WTC11 (cell line): Measurements from ENCODE around the gene CACNB3. TPM values are rescaled to one million over a fixed set of nuclear protein-coding genes. Genes with fewer than 3 reads are reported as not detected.

Experiments
- ATAC-seq: fragments of 200-7000 bp; cut with Tn5 transposase; 2 replicates; pipeline ENCODE4 v1.10.0; 2021; ENCODE audit warnings: mild to moderate bottlenecking, moderate library complexity
- CTCF ChIA-PET: fragments of 300-600 bp; sonication (Branson Sonifier 250); formaldehyde crosslinking; loops from one replicate; lab custom pipeline; 2021; ENCODE audit warnings: antibody characterized with exemption; lab: Charles Lee
- POLR2A ChIA-PET: fragments of 350-600 bp; sonication (Branson Sonifier 250); formaldehyde crosslinking; loops from one replicate; lab custom pipeline; 2021; ENCODE audit warnings: antibody characterized with exemption; lab: Charles Lee
- DNase-seq: peaks from one replicate; pipeline ENCODE4 v3.0.0; 2021; ENCODE audit warnings: low spot score
- H3K27ac Mint-ChIP-seq: 2 replicates; pipeline ENCODE4 v1.8.0; 2021; ENCODE audit warnings: mixed read lengths
- H3K27me3 Mint-ChIP-seq: 2 replicates; pipeline ENCODE4 v1.8.0; 2021; ENCODE audit warnings: low read depth, mild to moderate bottlenecking, moderate library complexity, mixed read lengths
- H3K36me3 Mint-ChIP-seq: 2 replicates; pipeline ENCODE4 v1.8.0; 2021; ENCODE audit warnings: mixed read lengths
- H3K4me1 Mint-ChIP-seq: 2 replicates; pipeline ENCODE4 v1.8.0; 2022; ENCODE audit warnings: mixed read lengths
- H3K4me3 Mint-ChIP-seq: 2 replicates; pipeline ENCODE4 v1.8.0; 2021; ENCODE audit warnings: mild to moderate bottlenecking, moderate library complexity, mixed read lengths
- H3K9me3 Mint-ChIP-seq: 2 replicates; pipeline ENCODE4 v1.8.0; 2021; ENCODE audit warnings: mixed read lengths
- ATF1 ChIP-seq: sonication (generic); formaldehyde crosslinking; IDR thresholded peaks from 2 replicates; pipeline ENCODE4 v1.8.1; 2023; ENCODE audit warnings: mild to moderate bottlenecking, moderate library complexity, missing genetic modification reagents
- ETV6 ChIP-seq: sonication (generic); formaldehyde crosslinking; IDR thresholded peaks from 2 replicates; pipeline ENCODE4 v1.8.1; 2022; ENCODE audit warnings: mild to moderate bottlenecking, missing genetic modification reagents
- GTF2I ChIP-seq: fragments of 250-450 bp; sonication (Bioruptor Pico); conservative IDR thresholded peaks from 2 replicates; pipeline ENCODE4 v1.4.0; 2021; ENCODE audit warnings: mild to moderate bottlenecking
- JAZF1 ChIP-seq: fragments of 250-450 bp; sonication (Bioruptor Pico); IDR thresholded peaks from 2 replicates; pipeline ENCODE4 v1.9.0; 2021; ENCODE audit warnings: moderate library complexity, mild to moderate bottlenecking, inconsistent platforms
- NFE2L1 ChIP-seq: sonication (generic); formaldehyde crosslinking; IDR thresholded peaks from 2 replicates; pipeline ENCODE4 v1.8.1; 2023; ENCODE audit warnings: missing genetic modification reagents
- SOX15 ChIP-seq: fragments of 250-450 bp; sonication (Bioruptor Pico); IDR thresholded peaks from 2 replicates; pipeline ENCODE4 v1.9.0; 2021; ENCODE audit warnings: mild to moderate bottlenecking
- TCF7 ChIP-seq: sonication (generic); formaldehyde crosslinking; IDR thresholded peaks from 2 replicates; pipeline ENCODE4 v1.8.0; 2022; ENCODE audit warnings: mild to moderate bottlenecking, low read depth, missing genetic modification reagents, moderate library complexity
- ZNF138 ChIP-seq: sonication (generic); formaldehyde crosslinking; conservative IDR thresholded peaks from 2 replicates; pipeline ENCODE4 v1.8.1; 2022; ENCODE audit warnings: mild to moderate bottlenecking, moderate library complexity, missing genetic modification reagents
- ZNF396 ChIP-seq: fragments of 250-450 bp; sonication (Bioruptor Pico); IDR thresholded peaks from 2 replicates; pipeline ENCODE4 v1.8.0; 2021; ENCODE audit warnings: mild to moderate bottlenecking, moderate library complexity, borderline replicate concordance
- ZNF423 ChIP-seq: fragments of 250-450 bp; sonication (Bioruptor Pico); IDR thresholded peaks from 2 replicates; pipeline ENCODE4 v2.1.2; 2022; ENCODE audit warnings: mild to moderate bottlenecking, moderate library complexity
- total RNA-seq: library from RNA; stranded (reverse); gene quantifications from 3 replicates; pipeline ENCODE4 v1.2.3, GENCODE V29; 2021
- TF ChIP-seq, protein P1 (sequence below): sonication (generic); formaldehyde crosslinking; IDR thresholded peaks from 2 replicates; pipeline ENCODE4 v1.8.1; 2023; ENCODE audit warnings: mild to moderate bottlenecking, missing genetic modification reagents, moderate library complexity
- TF ChIP-seq, protein P2 (sequence below): sonication (generic); formaldehyde crosslinking; IDR thresholded peaks from 2 replicates; pipeline ENCODE4 v1.8.1; 2023; ENCODE audit warnings: mild to moderate bottlenecking, missing genetic modification reagents, moderate library complexity
- TF ChIP-seq, protein P3 (sequence below): sonication (generic); formaldehyde crosslinking; IDR thresholded peaks from 2 replicates; pipeline ENCODE4 v1.8.1; 2022; ENCODE audit warnings: mild to moderate bottlenecking, moderate library complexity, missing genetic modification reagents
- TF ChIP-seq, protein P4 (sequence below): fragments of 250-450 bp; sonication (Bioruptor Pico); IDR thresholded peaks from 2 replicates; pipeline ENCODE4 v1.9.0; 2021; ENCODE audit warnings: mild to moderate bottlenecking, borderline replicate concordance
- TF ChIP-seq, protein P5 (sequence below): fragments of 250-450 bp; sonication (Bioruptor Pico); IDR thresholded peaks from 2 replicates; pipeline ENCODE4 v1.8.0; 2021; ENCODE audit warnings: mild to moderate bottlenecking
- TF ChIP-seq, protein P6 (sequence below): sonication (generic); formaldehyde crosslinking; IDR thresholded peaks from 2 replicates; pipeline ENCODE4 v1.8.0; 2023; ENCODE audit warnings: missing genetic modification reagents, mild to moderate bottlenecking, borderline replicate concordance
- TF ChIP-seq, protein P7 (sequence below): sonication (generic); formaldehyde crosslinking; IDR thresholded peaks from 2 replicates; pipeline ENCODE4 v1.8.0; 2022; ENCODE audit warnings: mild to moderate bottlenecking, missing genetic modification reagents
- TF ChIP-seq, protein P8 (sequence below): sonication (generic); formaldehyde crosslinking; IDR thresholded peaks from 2 replicates; pipeline ENCODE4 v1.8.1; 2022; ENCODE audit warnings: low read depth, missing genetic modification reagents, borderline replicate concordance
- TF ChIP-seq, protein P9 (sequence below): sonication (generic); formaldehyde crosslinking; IDR thresholded peaks from 2 replicates; pipeline ENCODE4 v1.8.1; 2023; ENCODE audit warnings: mild to moderate bottlenecking, missing genetic modification reagents

Gene CACNB3
- total RNA-seq, 1 experiment from 2014 or later = 17.0 TPM

DNA sequence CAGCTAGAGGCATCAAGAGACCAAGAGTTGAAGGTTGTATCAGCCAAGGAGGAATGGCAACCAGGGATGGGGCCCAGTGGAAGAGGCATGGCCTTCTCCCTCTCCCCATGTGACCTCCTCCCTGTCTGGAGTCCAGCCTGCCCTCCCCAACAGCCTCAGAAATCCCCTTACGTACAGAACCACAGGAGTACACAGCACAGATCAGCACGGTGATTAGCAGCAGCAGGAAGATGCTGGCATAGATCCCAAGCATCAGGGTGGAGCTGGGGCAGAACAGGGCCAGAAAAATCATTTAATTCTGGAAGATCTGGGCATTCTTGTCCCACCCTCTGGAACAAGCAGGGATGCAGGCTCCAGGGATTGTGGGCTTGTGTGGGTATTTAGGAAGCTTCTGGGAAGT is 43.8 kb upstream of the CACNB3 start (continued):
- TF ChIP-seq, protein P1, sequence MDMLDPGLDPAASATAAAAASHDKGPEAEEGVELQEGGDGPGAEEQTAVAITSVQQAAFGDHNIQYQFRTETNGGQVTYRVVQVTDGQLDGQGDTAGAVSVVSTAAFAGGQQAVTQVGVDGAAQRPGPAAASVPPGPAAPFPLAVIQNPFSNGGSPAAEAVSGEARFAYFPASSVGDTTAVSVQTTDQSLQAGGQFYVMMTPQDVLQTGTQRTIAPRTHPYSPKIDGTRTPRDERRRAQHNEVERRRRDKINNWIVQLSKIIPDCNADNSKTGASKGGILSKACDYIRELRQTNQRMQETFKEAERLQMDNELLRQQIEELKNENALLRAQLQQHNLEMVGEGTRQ (CRISPR knock-in tag) = no peak

DNA sequence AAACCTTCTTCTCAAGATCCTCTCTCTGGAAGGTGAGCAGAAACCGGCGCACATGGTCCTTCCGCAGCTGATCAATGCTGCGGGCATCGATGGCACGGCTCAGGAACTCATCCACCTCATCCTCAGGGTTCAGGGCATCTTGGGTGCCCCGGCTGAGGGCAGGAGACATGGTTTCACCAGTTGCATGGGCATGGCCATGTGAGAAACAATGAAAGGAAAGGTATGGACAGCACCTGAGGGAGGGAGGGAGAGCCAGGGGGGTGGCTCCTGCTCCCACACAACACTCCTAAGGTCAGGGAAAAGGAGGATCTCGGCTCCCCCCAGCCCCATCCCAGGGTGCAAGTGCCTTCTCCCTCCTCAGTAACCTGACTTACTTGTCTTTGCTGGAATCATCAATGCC is 43.0 kb upstream of the CACNB3 start:
- Mint-ChIP-seq H3K4me1 (peaks cover 21% of the 10 kb centered on the region), H3K9me3 (no peaks in the 10 kb centered on the region), H3K27me3 (no peaks in the 10 kb centered on the region), H3K4me3 (no peak overlapping the region), H3K36me3 (peaks cover 13% of the 10 kb centered on the region), H3K27ac (no peak overlapping the region)
- TF ChIP-seq JAZF1 (CRISPR knock-in tag) = no peak
- TF ChIP-seq, protein P2, sequence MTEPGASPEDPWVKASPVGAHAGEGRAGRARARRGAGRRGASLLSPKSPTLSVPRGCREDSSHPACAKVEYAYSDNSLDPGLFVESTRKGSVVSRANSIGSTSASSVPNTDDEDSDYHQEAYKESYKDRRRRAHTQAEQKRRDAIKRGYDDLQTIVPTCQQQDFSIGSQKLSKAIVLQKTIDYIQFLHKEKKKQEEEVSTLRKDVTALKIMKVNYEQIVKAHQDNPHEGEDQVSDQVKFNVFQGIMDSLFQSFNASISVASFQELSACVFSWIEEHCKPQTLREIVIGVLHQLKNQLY = no peak
- TF ChIP-seq, protein P3, sequence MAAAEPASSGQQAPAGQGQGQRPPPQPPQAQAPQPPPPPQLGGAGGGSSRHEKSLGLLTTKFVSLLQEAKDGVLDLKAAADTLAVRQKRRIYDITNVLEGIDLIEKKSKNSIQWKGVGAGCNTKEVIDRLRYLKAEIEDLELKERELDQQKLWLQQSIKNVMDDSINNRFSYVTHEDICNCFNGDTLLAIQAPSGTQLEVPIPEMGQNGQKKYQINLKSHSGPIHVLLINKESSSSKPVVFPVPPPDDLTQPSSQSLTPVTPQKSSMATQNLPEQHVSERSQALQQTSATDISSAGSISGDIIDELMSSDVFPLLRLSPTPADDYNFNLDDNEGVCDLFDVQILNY (CRISPR knock-in tag) = no peak
- TF ChIP-seq, protein P4, sequence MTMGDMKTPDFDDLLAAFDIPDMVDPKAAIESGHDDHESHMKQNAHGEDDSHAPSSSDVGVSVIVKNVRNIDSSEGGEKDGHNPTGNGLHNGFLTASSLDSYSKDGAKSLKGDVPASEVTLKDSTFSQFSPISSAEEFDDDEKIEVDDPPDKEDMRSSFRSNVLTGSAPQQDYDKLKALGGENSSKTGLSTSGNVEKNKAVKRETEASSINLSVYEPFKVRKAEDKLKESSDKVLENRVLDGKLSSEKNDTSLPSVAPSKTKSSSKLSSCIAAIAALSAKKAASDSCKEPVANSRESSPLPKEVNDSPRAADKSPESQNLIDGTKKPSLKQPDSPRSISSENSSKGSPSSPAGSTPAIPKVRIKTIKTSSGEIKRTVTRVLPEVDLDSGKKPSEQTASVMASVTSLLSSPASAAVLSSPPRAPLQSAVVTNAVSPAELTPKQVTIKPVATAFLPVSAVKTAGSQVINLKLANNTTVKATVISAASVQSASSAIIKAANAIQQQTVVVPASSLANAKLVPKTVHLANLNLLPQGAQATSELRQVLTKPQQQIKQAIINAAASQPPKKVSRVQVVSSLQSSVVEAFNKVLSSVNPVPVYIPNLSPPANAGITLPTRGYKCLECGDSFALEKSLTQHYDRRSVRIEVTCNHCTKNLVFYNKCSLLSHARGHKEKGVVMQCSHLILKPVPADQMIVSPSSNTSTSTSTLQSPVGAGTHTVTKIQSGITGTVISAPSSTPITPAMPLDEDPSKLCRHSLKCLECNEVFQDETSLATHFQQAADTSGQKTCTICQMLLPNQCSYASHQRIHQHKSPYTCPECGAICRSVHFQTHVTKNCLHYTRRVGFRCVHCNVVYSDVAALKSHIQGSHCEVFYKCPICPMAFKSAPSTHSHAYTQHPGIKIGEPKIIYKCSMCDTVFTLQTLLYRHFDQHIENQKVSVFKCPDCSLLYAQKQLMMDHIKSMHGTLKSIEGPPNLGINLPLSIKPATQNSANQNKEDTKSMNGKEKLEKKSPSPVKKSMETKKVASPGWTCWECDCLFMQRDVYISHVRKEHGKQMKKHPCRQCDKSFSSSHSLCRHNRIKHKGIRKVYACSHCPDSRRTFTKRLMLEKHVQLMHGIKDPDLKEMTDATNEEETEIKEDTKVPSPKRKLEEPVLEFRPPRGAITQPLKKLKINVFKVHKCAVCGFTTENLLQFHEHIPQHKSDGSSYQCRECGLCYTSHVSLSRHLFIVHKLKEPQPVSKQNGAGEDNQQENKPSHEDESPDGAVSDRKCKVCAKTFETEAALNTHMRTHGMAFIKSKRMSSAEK (CRISPR knock-in tag) = no peak
- TF ChIP-seq, protein P5, sequence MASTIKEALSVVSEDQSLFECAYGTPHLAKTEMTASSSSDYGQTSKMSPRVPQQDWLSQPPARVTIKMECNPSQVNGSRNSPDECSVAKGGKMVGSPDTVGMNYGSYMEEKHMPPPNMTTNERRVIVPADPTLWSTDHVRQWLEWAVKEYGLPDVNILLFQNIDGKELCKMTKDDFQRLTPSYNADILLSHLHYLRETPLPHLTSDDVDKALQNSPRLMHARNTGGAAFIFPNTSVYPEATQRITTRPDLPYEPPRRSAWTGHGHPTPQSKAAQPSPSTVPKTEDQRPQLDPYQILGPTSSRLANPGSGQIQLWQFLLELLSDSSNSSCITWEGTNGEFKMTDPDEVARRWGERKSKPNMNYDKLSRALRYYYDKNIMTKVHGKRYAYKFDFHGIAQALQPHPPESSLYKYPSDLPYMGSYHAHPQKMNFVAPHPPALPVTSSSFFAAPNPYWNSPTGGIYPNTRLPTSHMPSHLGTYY (CRISPR knock-in tag) = no peak
- TF ChIP-seq ZNF423 = no peak
- TF ChIP-seq, protein P6, sequence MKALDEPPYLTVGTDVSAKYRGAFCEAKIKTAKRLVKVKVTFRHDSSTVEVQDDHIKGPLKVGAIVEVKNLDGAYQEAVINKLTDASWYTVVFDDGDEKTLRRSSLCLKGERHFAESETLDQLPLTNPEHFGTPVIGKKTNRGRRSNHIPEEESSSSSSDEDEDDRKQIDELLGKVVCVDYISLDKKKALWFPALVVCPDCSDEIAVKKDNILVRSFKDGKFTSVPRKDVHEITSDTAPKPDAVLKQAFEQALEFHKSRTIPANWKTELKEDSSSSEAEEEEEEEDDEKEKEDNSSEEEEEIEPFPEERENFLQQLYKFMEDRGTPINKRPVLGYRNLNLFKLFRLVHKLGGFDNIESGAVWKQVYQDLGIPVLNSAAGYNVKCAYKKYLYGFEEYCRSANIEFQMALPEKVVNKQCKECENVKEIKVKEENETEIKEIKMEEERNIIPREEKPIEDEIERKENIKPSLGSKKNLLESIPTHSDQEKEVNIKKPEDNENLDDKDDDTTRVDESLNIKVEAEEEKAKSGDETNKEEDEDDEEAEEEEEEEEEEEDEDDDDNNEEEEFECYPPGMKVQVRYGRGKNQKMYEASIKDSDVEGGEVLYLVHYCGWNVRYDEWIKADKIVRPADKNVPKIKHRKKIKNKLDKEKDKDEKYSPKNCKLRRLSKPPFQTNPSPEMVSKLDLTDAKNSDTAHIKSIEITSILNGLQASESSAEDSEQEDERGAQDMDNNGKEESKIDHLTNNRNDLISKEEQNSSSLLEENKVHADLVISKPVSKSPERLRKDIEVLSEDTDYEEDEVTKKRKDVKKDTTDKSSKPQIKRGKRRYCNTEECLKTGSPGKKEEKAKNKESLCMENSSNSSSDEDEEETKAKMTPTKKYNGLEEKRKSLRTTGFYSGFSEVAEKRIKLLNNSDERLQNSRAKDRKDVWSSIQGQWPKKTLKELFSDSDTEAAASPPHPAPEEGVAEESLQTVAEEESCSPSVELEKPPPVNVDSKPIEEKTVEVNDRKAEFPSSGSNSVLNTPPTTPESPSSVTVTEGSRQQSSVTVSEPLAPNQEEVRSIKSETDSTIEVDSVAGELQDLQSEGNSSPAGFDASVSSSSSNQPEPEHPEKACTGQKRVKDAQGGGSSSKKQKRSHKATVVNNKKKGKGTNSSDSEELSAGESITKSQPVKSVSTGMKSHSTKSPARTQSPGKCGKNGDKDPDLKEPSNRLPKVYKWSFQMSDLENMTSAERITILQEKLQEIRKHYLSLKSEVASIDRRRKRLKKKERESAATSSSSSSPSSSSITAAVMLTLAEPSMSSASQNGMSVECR (CRISPR knock-in tag) = no peak
- no peak for TF ChIP-seq ETV6 (CRISPR knock-in tag)
- TF ChIP-seq NFE2L1 (CRISPR knock-in tag) = no peak
- TF ChIP-seq, protein P7, sequence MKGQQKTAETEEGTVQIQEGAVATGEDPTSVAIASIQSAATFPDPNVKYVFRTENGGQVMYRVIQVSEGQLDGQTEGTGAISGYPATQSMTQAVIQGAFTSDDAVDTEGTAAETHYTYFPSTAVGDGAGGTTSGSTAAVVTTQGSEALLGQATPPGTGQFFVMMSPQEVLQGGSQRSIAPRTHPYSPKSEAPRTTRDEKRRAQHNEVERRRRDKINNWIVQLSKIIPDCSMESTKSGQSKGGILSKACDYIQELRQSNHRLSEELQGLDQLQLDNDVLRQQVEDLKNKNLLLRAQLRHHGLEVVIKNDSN (CRISPR knock-in tag) = no peak
- no peak for TF ChIP-seq ZNF396
- TF ChIP-seq SOX15 = no peak
- TF ChIP-seq GTF2I (CRISPR knock-in tag) = no peak
- TF ChIP-seq, protein P8, sequence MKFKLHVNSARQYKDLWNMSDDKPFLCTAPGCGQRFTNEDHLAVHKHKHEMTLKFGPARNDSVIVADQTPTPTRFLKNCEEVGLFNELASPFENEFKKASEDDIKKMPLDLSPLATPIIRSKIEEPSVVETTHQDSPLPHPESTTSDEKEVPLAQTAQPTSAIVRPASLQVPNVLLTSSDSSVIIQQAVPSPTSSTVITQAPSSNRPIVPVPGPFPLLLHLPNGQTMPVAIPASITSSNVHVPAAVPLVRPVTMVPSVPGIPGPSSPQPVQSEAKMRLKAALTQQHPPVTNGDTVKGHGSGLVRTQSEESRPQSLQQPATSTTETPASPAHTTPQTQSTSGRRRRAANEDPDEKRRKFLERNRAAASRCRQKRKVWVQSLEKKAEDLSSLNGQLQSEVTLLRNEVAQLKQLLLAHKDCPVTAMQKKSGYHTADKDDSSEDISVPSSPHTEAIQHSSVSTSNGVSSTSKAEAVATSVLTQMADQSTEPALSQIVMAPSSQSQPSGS (CRISPR knock-in tag) = no peak
- no peak for TF ChIP-seq ZNF138 (CRISPR knock-in tag)
- TF ChIP-seq, protein P9, sequence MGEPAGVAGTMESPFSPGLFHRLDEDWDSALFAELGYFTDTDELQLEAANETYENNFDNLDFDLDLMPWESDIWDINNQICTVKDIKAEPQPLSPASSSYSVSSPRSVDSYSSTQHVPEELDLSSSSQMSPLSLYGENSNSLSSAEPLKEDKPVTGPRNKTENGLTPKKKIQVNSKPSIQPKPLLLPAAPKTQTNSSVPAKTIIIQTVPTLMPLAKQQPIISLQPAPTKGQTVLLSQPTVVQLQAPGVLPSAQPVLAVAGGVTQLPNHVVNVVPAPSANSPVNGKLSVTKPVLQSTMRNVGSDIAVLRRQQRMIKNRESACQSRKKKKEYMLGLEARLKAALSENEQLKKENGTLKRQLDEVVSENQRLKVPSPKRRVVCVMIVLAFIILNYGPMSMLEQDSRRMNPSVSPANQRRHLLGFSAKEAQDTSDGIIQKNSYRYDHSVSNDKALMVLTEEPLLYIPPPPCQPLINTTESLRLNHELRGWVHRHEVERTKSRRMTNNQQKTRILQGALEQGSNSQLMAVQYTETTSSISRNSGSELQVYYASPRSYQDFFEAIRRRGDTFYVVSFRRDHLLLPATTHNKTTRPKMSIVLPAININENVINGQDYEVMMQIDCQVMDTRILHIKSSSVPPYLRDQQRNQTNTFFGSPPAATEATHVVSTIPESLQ = no peak
- TF ChIP-seq TCF7 = no peak
- no peak for TF ChIP-seq ATF1 (CRISPR knock-in tag)
- ChIA-PET POLR2A (no interaction called here), CTCF (interaction anchor here (0.8 kb wide), 1 partner anchor 21 kb away, joined by 3 read pairs; no protein-coding TSS in a partner anchor)
- ATAC-seq = no peak
- no peak for DNase-seq
